Smooth muscle cell (in vitro differentiated cells): ENCODE measurements around the gene SLC22A31. TPM values are rescaled to one million over a fixed set of nuclear protein-coding genes. Genes with fewer than 3 reads are reported as not detected.

Experiments
- DNase-seq: peaks from one replicate; lab custom pipeline; 2025; ENCODE audit not compliant: unreplicated experiment; lab: John Stamatoyannopoulos, UW
- H2AFZ ChIP-seq: fragments of 200-600 bp; sonication (generic); 2 replicates; pipeline ENCODE4 v1.6.0; 2016; ENCODE audit warnings: antibody characterized with exemption, low read depth, mild to moderate bottlenecking
- H3F3A ChIP-seq: fragments of 200-600 bp; sonication (generic); 2 replicates; pipeline ENCODE4 v1.6.0; 2017; ENCODE audit warnings: antibody characterized with exemption, low read depth
- H3K27ac ChIP-seq: fragments of 200-600 bp; sonication (generic); 2 replicates; pipeline ENCODE4 v1.5.1; 2016; ENCODE audit warnings: low read depth, mild to moderate bottlenecking
- H3K27me3 ChIP-seq: fragments of 200-600 bp; sonication (generic); 2 replicates; pipeline ENCODE4 v1.6.1; 2016; ENCODE audit warnings: low read depth, mild to moderate bottlenecking
- H3K36me3 ChIP-seq: fragments of 200-600 bp; sonication (generic); 2 replicates; pipeline ENCODE4 v1.5.1; 2016; ENCODE audit warnings: low read depth
- H3K4me1 ChIP-seq: fragments of 200-600 bp; sonication (generic); 2 replicates; pipeline ENCODE4 v1.5.1; 2016; ENCODE audit warnings: low read depth
- H3K4me2 ChIP-seq: fragments of 200-600 bp; sonication (generic); 2 replicates; pipeline ENCODE4 v1.6.0; 2016; ENCODE audit warnings: mild to moderate bottlenecking
- H3K4me3 ChIP-seq: fragments of 200-600 bp; sonication (generic); 2 replicates; pipeline ENCODE4 v1.5.1; 2016; ENCODE audit warnings: mild to moderate bottlenecking
- H3K79me2 ChIP-seq: fragments of 200-600 bp; sonication (generic); 2 replicates; pipeline ENCODE4 v1.6.0; 2016; ENCODE audit warnings: low read depth, mild to moderate bottlenecking
- H3K9ac ChIP-seq: fragments of 200-600 bp; sonication (generic); 2 replicates; pipeline ENCODE4 v1.6.0; 2016; ENCODE audit warnings: low read depth
- H3K9me3 ChIP-seq: fragments of 200-600 bp; sonication (generic); replicated peaks from 2 replicates; pipeline ENCODE4 v1.5.1; 2016; ENCODE audit warnings: low read depth
- H4K20me1 ChIP-seq: fragments of 200-600 bp; sonication (generic); 2 replicates; pipeline ENCODE4 v1.6.0; 2016; ENCODE audit warnings: low read depth
- WGBS: methylation state at CpG from one replicate; pipeline ENCODE4 v1.1.7; 2016; ENCODE audit warnings: low lambda C conversion rate; 5-methylcytosine and 5-hydroxymethylcytosine counted together
- polyA plus RNA-seq: library from polyadenylated mRNA; unstranded; fragments of >200 nt; fragmentation: Nextera tagmentation; extraction: Ambion mirVana; gene quantifications from 2 replicates; pipeline ENCODE4 v1.2.1, GENCODE V29; 2016
- total RNA-seq: library from RNA; depleted of rRNA; stranded (reverse); fragments of >200 nt; gene quantifications from 2 replicates; pipeline ENCODE4 v1.2.3, GENCODE V29; 2014
- TF ChIP-seq, protein P1 (sequence below): fragments of 200-600 bp; sonication (generic); IDR thresholded peaks from 2 replicates; pipeline ENCODE4 v1.5.1; 2017; ENCODE audit warnings: borderline replicate concordance, mild to moderate bottlenecking, antibody characterized with exemption; ENCODE audit not compliant: insufficient read depth, poor library complexity, severe bottlenecking

The SLC22A31 gene
- total and polyA plus RNA-seq, 2 experiments from 2014 or later = 0.43 TPM; not detected in 1

GRCh38 chr16:89179148-89179484, 21.2 kb downstream of the SLC22A31 start:
- Histone ChIP-seq H3K27me3 (peaks cover 6% of the 10 kb centered on the region), H3F3A (no peaks in the 10 kb centered on the region), H3K79me2 (no peaks in the 10 kb centered on the region), H4K20me1 (no peaks in the 10 kb centered on the region), H3K4me1 (no peaks in the 10 kb centered on the region), H3K9me3 (no peaks in the 10 kb centered on the region), H3K9ac (no peak overlapping the region), H2AFZ (no peak overlapping the region), H3K4me2 (no peak overlapping the region), H3K4me3 (no peak overlapping the region), H3K27ac (no peak overlapping the region), H3K36me3 (no peaks in the 10 kb centered on the region)
- TF ChIP-seq, protein P1, sequence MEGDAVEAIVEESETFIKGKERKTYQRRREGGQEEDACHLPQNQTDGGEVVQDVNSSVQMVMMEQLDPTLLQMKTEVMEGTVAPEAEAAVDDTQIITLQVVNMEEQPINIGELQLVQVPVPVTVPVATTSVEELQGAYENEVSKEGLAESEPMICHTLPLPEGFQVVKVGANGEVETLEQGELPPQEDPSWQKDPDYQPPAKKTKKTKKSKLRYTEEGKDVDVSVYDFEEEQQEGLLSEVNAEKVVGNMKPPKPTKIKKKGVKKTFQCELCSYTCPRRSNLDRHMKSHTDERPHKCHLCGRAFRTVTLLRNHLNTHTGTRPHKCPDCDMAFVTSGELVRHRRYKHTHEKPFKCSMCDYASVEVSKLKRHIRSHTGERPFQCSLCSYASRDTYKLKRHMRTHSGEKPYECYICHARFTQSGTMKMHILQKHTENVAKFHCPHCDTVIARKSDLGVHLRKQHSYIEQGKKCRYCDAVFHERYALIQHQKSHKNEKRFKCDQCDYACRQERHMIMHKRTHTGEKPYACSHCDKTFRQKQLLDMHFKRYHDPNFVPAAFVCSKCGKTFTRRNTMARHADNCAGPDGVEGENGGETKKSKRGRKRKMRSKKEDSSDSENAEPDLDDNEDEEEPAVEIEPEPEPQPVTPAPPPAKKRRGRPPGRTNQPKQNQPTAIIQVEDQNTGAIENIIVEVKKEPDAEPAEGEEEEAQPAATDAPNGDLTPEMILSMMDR = no peak
- WGBS = 93% methylated on average over 18 of the region's 19 CpGs
- DNase-seq = no peak

DNA sequence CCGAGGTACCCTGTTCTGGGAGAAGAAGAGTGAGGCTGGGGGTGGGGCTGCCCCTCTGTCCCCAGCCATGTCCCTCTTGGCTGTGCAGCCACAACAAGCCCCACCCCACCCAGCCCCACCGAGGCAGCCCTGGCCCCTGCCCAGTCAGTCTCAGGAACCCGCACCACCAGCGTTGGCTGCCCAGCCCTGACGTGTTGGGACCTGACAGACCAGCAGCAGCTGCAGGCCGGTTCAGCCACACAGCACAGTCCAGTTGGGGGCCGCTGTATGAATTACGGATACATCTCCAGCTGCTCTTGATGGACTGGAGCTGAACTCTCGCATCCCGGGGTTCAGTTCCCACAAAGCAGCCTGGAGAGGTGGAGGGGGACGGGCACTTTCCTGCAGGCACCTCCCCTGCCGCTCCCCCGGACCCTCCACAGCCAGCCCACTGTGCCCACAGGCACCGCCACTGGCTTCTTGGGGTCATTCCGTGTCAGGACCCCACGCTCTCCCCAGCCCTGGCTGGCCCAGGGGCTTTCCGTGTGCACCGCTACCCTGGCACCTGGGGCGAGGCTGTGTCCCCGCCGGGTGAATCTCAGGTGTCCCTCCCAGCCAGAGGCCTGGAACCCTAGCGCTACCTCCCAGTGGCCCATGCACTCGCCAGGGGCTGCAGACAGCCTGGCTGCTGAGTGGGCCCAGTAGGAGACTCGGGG, 21.7 kb downstream of the SLC22A31 start:
- no peak for DNase-seq
- WGBS = 83% methylated on average over 23 of the region's 24 CpGs
- H3K4me1 ChIP-seq = no peaks in the 10 kb centered on the region
- no peak overlapping the region for H3K4me3 ChIP-seq
- H3K9me3 ChIP-seq = no peaks in the 10 kb centered on the region
- no peaks in the 10 kb centered on the region for H4K20me1 ChIP-seq
- no peak overlapping the region for H2AFZ ChIP-seq
- H3K4me2 ChIP-seq = no peak overlapping the region
- no peaks in the 10 kb centered on the region for H3K36me3 ChIP-seq
- H3F3A ChIP-seq = no peaks in the 10 kb centered on the region
- peaks cover 6% of the 10 kb centered on the region for H3K27me3 ChIP-seq
- H3K9ac ChIP-seq = no peak overlapping the region
- no peak overlapping the region for H3K27ac ChIP-seq
- H3K79me2 ChIP-seq = no peaks in the 10 kb centered on the region
- TF ChIP-seq, protein P1 = no peak

- Histone ChIP-seq H2AFZ (no peak overlapping the region), H3K9ac (no peak overlapping the region), H4K20me1 (no peaks in the 10 kb centered on the region), H3K36me3 (no peaks in the 10 kb centered on the region), H3F3A (no peaks in the 10 kb centered on the region), H3K27me3 (no peaks in the 10 kb centered on the region), H3K4me1 (no peaks in the 10 kb centered on the region), H3K9me3 (no peaks in the 10 kb centered on the region), H3K4me3 (no peak overlapping the region), H3K79me2 (no peaks in the 10 kb centered on the region), H3K4me2 (no peak overlapping the region), H3K27ac (no peak overlapping the region)
- TF ChIP-seq, protein P1 = no peak
- DNase-seq = no peak
- 86% methylated on average over 10 of the region's 12 CpGs for WGBS
Observed at GRCh38 chr16:89177501-89177900, 22.8 kb downstream of the SLC22A31 start.

GRCh38 chr16:89176717-89177116, 23.6 kb downstream of the SLC22A31 start:
- H3K9ac ChIP-seq = no peak overlapping the region
- WGBS = 87% methylated on average over 5 of the region's 9 CpGs
- TF ChIP-seq, protein P1 = no peak
- H2AFZ ChIP-seq = no peak overlapping the region
- no peaks in the 10 kb centered on the region for H4K20me1 ChIP-seq
- no peaks in the 10 kb centered on the region for H3K9me3 ChIP-seq
- no peak overlapping the region for H3K4me2 ChIP-seq
- no peaks in the 10 kb centered on the region for H3F3A ChIP-seq
- no peak overlapping the region for H3K4me3 ChIP-seq
- H3K27me3 ChIP-seq = peaks cover 2% of the 10 kb centered on the region
- DNase-seq = no peak
- no peaks in the 10 kb centered on the region for H3K4me1 ChIP-seq
- no peaks in the 10 kb centered on the region for H3K79me2 ChIP-seq
- no peak overlapping the region for H3K27ac ChIP-seq
- H3K36me3 ChIP-seq = no peaks in the 10 kb centered on the region
